HG02852 (cell line): Measurements from ENCODE around the gene NOM1.

Experiments
- ATAC-seq: cut with Tn5 transposase; IDR thresholded peaks from one replicate; pipeline ENCODE4 v1.9.1; 2021; ENCODE audit warnings: mild to moderate bottlenecking, moderate library complexity; ENCODE audit not compliant: unreplicated experiment

The NOM1 gene

GRCh38 chr7:156979711-156980110 lies 30.2 kb downstream of the NOM1 start:
- no peak for ATAC-seq

DNA sequence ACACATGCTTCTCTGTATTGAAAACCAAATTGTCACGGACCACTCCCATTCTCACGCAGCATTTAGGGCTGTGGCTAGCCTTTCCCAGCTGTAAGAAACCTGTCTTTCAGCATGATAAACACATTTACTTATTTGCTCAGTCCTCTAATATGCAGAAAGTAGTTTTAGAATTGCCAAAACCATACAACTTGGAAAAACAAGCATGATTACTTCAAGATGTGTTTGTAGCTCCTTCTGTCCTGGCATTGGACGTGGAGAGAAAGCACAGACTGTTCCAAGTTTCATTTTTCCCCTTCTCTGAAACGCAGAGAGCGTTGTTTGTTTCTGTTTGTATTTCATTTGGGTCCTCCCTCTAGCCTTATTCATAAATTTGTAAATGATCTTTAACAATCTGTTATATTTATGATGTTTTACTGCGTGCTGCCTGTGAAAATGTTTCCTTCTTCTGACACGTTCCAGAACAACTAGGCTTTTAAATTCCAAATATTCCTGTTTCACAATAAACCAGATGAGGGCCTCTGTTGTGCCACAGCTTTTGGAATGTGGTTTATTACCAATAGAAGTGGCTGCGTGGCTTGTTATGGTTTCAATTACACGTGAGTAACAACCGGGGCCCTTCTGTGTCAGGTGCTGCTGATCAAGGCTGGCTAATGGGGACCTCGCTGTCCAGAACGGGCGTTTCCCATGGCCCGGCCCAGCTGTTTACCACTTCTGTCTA lies 34.8 kb downstream of the NOM1 start:
- ATAC-seq = no peak

DNA sequence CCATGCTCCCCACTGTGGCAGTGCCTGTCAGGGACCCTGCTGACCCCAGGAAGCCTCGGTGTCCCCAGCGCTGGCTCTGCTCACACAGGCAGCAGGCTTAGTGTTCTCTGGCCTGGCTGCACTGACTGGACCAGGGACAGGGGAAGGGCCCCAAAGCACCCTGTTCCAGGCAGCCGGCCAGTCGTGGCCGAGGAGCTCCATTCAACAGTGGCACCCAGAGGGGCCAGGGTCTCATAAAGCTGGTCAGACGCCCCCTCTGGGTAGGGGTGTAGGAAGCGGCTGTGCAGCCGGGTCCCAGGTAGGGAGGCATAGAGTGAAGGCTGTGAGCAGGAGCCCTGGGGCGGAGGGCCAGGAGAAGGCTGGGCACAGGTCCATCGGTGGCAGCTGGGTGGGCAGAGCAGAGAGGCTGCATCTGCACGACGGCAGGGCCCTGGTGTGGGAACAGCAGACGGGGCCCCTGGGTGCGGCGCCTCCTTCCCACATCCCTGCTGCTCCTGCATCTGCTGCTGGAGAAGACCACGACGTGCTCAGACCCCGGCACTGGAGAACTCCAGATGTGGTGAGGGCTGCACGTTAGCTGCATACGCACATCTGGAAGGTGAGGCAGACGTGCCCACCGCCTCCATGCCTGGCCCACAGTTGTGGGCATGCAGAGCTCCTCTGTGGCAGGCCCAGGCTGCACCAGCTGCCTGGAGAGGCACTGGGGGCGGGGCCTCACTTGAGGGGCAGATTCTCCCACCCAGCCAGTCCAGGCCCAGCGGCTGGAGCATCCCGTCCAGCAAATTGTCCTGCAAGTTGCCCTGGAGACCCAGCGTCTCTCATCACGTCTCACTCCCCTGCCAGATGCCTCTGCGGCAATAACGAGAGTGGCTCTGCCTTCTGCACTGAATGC lies 35.8 kb downstream of the NOM1 start:
- no peak for ATAC-seq

DNA sequence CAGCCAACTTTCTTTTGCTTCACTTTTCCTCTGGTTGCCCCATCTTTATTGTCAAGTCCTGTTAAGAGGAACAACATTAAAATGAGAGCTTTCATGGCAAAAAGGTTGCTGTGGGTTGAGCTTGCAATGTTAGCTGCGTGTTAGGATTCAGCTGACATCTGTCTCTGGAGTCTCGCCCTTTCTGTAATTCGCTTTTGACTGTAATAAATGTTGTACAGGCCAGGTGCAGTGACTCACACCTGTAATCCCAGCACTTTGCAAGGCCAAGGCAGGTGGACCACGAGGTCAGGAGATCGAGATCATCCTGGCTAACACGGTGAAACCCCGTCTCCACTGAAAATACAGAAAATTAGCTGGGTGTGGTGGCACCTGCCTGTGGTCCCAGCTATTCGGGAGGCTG lies 36.9 kb downstream of the NOM1 start:
- ATAC-seq = no peak

GRCh38 chr7:156988343-156989185 lies 39.1 kb downstream of the NOM1 start:
- ATAC-seq = no peak

DNA sequence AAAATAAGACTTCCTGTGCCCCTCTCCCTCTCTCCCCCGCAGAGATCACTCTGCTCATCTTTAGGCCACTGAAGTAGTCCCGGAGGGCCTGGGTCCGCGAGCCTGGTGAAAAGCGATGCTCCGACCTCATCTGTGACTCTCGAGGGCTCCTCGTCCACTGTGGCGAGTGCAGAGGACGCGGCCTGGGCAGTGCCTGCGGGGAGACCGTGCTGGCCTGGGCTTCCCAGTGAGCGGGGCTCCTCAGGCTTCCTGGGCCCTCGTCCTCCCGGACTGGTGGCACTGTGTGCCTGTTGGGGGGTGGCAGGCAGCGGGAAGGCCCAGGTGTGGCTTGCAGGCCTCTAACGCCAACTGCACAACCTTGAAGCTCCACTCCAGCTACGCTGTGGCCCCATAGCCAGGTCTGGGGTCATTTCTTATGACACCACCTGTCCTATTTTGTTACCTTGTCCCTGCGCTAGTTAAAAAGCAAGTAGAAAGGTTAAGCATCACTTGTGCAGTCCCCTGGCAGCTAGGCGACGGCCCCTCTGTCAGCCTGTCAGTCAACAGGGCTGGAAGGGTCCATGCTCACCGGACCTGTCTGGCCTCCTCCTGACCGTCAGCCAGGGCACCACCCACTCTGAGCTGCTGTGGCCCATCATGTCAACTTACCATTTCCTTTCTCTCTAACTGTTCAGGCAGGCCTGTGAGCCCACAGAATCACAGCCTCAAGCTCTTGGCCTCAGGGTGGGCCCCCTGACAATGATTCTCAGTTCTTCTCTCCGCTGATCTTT lies 40.4 kb downstream of the NOM1 start:
- no peak for ATAC-seq

DNA sequence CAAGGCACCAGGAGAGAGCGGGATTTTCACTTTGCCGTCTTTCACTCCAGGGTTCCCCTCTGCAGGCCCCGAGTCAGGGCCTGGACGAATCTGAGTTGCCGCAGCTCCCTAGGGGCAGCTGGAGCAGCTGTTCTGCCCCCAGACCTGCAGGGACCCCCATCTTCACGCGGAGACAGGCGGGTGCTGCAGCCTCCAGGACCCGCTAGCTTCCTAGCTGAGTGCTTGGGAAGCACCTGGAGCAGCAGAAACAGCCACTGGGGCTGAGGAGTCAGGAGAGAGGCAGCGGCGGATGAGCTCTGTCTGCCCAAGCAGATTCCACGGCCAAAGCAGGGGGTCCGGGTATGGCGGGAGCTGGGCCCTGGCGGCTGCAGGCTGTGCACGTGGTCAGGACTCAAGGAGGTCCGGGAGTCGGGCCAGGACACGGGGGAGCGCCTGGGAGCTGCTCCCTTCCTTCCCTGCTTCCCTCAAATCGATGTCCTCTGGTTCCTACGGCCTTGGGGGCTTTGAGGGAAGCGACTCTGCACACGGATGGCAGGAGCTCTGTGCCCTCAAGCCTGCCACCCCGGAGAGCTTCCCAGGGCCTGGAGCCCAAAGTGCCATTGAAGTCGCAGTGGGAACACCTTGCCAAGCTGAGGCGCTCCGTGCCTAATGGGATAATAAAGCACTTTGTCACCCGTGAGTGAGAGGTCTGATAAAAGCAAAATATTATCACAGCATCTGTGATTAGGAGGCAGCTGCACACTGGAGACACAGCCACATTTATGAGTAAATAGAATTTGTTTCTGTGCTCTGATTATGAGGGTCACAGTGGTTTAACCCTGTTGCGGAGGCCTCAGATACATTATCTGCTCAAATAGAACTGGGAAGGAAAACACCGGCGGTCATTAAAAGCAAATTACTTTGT lies 43.8 kb downstream of the NOM1 start:
- ATAC-seq = no peak

- no peak for ATAC-seq
Observed at GRCh38 chr7:156993925-156994235, 44.4 kb downstream of the NOM1 start.

DNA sequence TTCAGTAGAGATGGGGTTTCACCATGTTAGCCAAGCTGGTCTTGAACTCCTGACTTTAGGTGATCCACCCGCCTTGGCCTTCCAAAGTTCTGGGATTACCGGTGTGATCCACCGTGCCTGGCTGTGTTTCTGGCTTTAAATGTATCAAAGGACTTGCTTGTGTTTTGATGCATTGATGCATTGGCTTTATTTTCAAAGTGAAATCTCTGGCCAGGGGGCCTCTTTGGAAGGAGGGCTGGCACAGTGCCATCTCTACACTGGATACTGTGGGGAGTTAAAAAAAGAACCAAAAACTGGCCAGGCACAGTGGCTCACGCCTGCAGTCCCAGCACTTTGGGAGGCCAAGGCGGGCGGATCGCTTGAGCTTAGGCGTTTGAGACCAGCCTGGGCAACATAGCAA lies 44.9 kb downstream of the NOM1 start:
- ATAC-seq = no peak

- no peak for ATAC-seq
Observed at GRCh38 chr7:156998988-156999957, 49.8 kb downstream of the NOM1 start.

DNA sequence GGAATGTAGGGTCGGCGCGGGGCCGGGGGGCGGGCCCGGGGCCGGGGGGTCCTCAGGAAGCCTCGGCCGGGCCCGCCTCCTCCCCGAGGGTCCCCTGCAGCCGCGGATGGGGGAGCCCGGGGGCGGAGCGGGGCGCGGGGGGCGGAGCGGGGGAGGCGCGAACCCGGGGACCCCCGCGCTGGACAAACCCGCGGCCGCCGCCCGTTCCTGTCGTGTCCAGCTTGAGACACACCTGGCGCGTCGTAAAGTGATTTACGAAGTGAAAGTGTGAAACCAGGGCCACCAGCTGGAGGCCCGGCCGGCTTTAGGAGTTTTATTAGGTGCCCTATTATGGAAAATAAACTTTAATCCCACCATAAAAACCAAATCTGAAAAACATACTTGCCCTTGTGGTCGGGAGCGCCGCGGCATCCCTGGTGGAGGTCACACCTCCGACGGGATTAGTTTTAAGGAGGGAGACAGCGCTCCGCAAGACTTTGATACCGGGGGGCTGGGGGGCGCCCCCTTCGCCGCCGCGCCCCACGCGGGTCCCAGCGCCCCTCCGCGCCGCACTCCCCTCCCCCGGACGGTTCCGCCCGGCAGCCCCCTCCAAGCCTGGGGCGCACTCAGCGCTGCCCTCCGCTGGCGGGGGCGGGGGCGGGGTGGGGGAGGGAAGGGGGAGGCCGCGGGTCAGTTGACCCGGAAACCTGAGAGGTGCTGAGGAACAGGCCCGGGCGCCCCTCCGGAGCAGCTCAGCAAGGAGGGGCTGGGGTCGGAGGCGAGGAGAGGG lies 50.6 kb downstream of the NOM1 start:
- no peak for ATAC-seq

DNA sequence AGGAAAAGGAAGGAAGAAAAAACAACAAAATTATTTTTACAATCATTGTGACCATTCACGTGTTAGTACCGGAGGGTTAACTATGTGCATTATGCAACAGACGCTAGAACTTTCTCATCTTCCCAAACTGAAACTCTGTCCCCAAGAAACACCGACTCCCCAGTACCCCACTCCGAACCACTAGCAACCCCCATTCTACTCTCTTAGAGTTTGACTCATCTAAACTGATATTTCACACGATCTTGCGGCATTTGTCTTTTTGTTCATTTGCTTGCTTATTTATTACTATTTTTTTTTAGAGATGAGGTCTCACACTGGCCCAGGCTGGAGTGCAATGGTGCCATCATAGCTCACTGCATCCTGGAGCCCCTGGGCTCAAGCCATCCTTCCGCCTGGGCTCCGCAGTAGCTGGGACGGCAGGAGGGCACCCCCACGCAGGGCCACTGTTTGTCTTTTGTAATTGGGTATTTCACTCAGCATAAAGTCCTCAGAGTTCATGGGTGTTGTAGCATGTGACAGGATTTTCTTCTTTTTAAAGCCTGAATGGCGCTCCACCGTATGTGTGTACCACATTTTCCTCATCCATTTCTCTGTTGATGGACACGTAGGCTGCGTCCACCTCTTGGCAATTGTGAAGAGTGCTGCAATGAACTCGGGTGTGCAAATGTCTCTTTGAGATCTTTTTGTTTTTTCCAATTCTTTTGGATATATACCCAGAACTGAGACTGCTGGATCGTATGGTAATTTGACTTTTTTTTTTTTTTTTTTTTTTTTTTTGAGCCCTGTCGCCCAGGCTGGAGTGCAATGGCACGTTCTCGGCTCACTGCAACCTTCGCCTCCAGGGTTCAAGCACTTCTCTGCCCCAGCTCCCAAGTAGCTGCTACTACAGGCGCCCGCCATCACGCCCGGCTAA lies 51.5 kb downstream of the NOM1 start:
- no peak for ATAC-seq

GRCh38 chr7:157001920-157002818 lies 52.7 kb downstream of the NOM1 start:
- no peak for ATAC-seq

DNA sequence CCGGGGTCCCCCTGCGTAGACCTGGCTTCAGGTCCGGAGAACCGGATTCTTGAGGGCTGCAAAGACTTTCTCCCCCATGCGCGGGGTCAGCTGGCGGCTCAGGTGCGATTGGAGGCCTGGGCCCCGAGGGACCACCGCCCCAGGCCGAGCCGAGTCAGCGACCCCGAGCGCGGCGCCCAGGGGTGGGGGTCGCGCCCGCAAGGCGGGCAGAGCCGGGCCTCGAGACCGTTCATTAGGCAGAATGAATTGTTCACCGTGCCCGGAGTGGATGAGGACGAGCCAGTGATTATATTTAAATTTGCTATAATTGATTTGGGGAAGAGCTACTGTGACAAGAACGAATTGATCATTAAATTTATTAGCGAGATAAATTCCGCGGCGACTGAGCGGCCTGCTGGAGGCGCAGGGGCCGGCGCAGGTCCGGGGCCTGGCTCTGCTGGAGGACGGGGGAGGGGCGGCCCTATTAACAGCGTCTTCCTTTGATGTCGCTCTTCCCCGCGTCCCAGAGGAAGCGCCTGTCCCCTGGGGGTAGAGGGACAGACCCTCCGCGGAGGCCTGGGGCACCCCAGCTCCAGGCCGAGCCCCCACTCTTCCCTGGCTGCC lies 53.4 kb downstream of the NOM1 start:
- ATAC-seq = no peak

- no peak for ATAC-seq
Observed at GRCh38 chr7:157003445-157003755, 53.9 kb downstream of the NOM1 start.
